Endothelial cell (in vitro differentiated cells): ENCODE data around the gene RFX1. TPM values are rescaled to one million over a fixed set of nuclear protein-coding genes. Genes with fewer than 3 reads are reported as not detected.
"Not testable (repeated sequence)": the region's sequence is repeated elsewhere in the genome, so short reads cannot be mapped to it uniquely, and the experiment has no call there.

Source experiments
- DNase-seq: peaks from one replicate; pipeline ENCODE4 v3.0.0; 2021; ENCODE audit warnings: low spot score
- H3K27ac Mint-ChIP-seq: one replicate; pipeline ENCODE4 v1.8.0; 2021; ENCODE audit warnings: mixed read lengths, inconsistent platforms; ENCODE audit not compliant: unreplicated experiment
- H3K27me3 Mint-ChIP-seq: one replicate; pipeline ENCODE4 v1.8.0; 2021; ENCODE audit warnings: mild to moderate bottlenecking, moderate library complexity, mixed read lengths, inconsistent platforms; ENCODE audit not compliant: unreplicated experiment
- H3K36me3 Mint-ChIP-seq: one replicate; pipeline ENCODE4 v1.8.0; 2021; ENCODE audit warnings: mild to moderate bottlenecking, low read depth, mixed read lengths, inconsistent platforms; ENCODE audit not compliant: unreplicated experiment
- H3K4me1 Mint-ChIP-seq: one replicate; pipeline ENCODE4 v1.8.0; 2021; ENCODE audit warnings: mild to moderate bottlenecking, mixed read lengths, inconsistent platforms; ENCODE audit not compliant: unreplicated experiment
- H3K4me3 Mint-ChIP-seq: one replicate; pipeline ENCODE4 v1.8.0; 2021; ENCODE audit warnings: mild to moderate bottlenecking, mixed read lengths, inconsistent platforms; ENCODE audit not compliant: unreplicated experiment
- H3K9me3 Mint-ChIP-seq: one replicate; pipeline ENCODE4 v1.8.0; 2021; ENCODE audit warnings: mixed read lengths, inconsistent platforms; ENCODE audit not compliant: unreplicated experiment
- CTCF ChIP-seq: fragments of 200-600 bp; sonication (generic); IDR thresholded peaks from one replicate; pipeline ENCODE4 v1.5.0; 2021; ENCODE audit warnings: antibody characterized with exemption; ENCODE audit not compliant: unreplicated experiment
- total RNA-seq: library from RNA; stranded (reverse); fragmentation: NEBNext Ultra II Directional; extraction: Animal tissue kit (Norgen Biotek cat#: 25700); gene quantifications from one replicate; pipeline ENCODE4 v1.2.1, GENCODE V29; 2021; ENCODE audit not compliant: unreplicated experiment

The RFX1 gene
- total RNA-seq, 1 donor from 2014 or later = 16.2 TPM

DNA sequence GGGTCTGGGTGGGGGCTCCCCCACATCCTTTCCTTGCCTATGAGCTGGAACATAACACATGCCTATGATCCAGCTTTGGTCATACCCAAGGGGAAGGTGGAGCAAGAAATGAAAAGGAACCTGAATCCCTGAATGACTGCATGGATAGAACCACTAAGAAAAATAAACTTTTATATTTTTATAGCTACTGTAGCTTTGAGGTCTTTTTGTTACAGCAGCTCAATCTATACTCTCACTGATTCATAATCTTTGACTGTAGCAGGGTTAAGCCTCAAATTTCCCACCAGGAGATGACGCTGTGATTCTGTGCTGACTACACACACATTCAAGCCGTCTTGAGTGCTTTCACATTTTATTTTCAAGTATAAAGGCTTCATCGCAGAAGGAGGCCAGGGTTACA is 46.9 kb upstream of the RFX1 start:
- H3K36me3 Mint-ChIP-seq = peaks cover 4% of the 10 kb centered on the region
- H3K27me3 Mint-ChIP-seq = peaks cover 7% of the 10 kb centered on the region
- H3K4me1 Mint-ChIP-seq = no peaks in the 10 kb centered on the region
- H3K4me3 Mint-ChIP-seq = no peak overlapping the region
- no peak for DNase-seq
- no peak for TF ChIP-seq CTCF
- H3K27ac Mint-ChIP-seq = no peak overlapping the region
- H3K9me3 Mint-ChIP-seq = no peaks in the 10 kb centered on the region

- no peaks in the 10 kb centered on the region for H3K4me1 Mint-ChIP-seq
- no peak for DNase-seq
- TF ChIP-seq CTCF = no peak
- H3K4me3 Mint-ChIP-seq = no peak overlapping the region
- H3K27me3 Mint-ChIP-seq = peaks cover 7% of the 10 kb centered on the region
- no peaks in the 10 kb centered on the region for H3K9me3 Mint-ChIP-seq
- H3K27ac Mint-ChIP-seq = no peak overlapping the region
- peaks cover 4% of the 10 kb centered on the region for H3K36me3 Mint-ChIP-seq
Measured at GRCh38 chr19:14052470-14052869, 46.4 kb upstream of the RFX1 start.

GRCh38 chr19:14051980-14052379 is 45.9 kb upstream of the RFX1 start:
- no peak overlapping the region for H3K27ac Mint-ChIP-seq
- H3K4me1 Mint-ChIP-seq = no peaks in the 10 kb centered on the region
- H3K27me3 Mint-ChIP-seq = peaks cover 6% of the 10 kb centered on the region
- H3K9me3 Mint-ChIP-seq = no peaks in the 10 kb centered on the region
- no peak for TF ChIP-seq CTCF
- H3K4me3 Mint-ChIP-seq = no peak overlapping the region
- H3K36me3 Mint-ChIP-seq = peaks cover 4% of the 10 kb centered on the region
- no peak for DNase-seq

DNA sequence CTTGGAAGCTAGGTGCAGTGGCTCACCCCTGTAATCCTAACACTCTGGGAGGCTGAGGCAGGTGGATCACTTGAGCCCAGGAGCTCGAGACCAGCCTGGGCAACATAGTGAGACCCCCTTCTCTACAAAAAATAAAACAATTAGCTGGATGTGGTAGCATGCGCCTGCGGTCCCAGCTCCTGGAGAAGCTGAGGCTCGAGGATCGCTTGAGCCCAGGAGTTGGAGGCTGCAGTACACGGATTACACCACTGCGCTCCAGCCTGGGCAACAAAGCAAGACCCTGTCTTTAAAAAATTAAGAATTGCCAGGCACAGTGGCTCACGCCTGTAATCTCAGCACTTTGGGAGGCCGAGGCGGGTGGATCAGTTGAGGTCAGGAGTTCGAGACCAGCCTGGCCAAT is 44.8 kb upstream of the RFX1 start:
- not testable (repeated sequence) for DNase-seq, H3K9me3 Mint-ChIP-seq, H3K27ac Mint-ChIP-seq, H3K36me3 Mint-ChIP-seq, H3K27me3 Mint-ChIP-seq, H3K4me1 Mint-ChIP-seq, H3K4me3 Mint-ChIP-seq
- peak; percentile 12 for TF ChIP-seq CTCF

DNA sequence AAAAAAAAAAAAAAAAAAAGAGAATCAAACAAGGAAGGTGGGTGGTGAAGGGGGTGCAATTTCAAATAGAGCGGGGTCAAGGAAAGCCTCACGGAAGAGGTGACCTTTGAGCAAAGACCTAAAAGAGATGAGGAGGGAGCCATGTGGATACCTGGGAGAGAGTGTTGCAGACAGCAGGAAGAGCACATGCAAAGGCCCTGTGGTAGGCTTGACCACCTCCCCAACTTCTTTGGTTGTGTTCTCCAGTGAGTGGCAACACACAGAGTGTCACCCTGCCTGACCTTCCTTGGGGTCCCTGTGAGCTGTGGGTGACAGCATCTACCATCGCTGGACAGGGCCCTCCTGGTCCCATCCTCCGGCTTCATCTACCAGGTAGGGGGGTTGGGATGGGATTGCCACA is 44.4 kb upstream of the RFX1 start:
- Mint-ChIP-seq H3K4me3 (peak overlapping the region; percentile 19), H3K27ac (no peak overlapping the region), H3K4me1 (no peaks in the 10 kb centered on the region), H3K27me3 (peaks cover 3% of the 10 kb centered on the region), H3K36me3 (peaks cover 4% of the 10 kb centered on the region), H3K9me3 (no peaks in the 10 kb centered on the region)
- DNase-seq = no peak
- TF ChIP-seq CTCF = no peak
